Measurements from ENCODE around the gene BPHL. TPM values are rescaled to one million over a fixed set of nuclear protein-coding genes. Genes with fewer than 3 reads are reported as not detected.
A peak's percentile ranks its signal among the peaks of the same experiment; 100 is the strongest.
"Not testable (repeated sequence)": the region's sequence is repeated elsewhere in the genome, so short reads cannot be mapped to it uniquely, and the experiment has no call there.

BPHL gene
- total RNA-seq, 1 donor from 2014 or later = 18.9 TPM

GRCh38 chr6:3124667-3125066, 6.2 kb downstream of the BPHL start:
- DNase-seq = no peak

GRCh38 chr6:3125815-3126214, 7.3 kb downstream of the BPHL start:
- DNase-seq = no peak

- DNase-seq = no peak
Observed at GRCh38 chr6:3128356-3129108, 10.0 kb downstream of the BPHL start.

GRCh38 chr6:3131695-3132094, 13.2 kb downstream of the BPHL start:
- DNase-seq = no peak

GRCh38 chr6:3133515-3133914, 15.0 kb downstream of the BPHL start:
- DNase-seq = no peak

- DNase-seq = no peak
Observed at GRCh38 chr6:3135668-3136291, 17.3 kb downstream of the BPHL start.

GRCh38 chr6:3136292-3137011, 17.9 kb downstream of the BPHL start:
- DNase-seq = no peak

GRCh38 chr6:3137057-3137777, 18.7 kb downstream of the BPHL start:
- peak; percentile 60 for DNase-seq

- DNase-seq = not testable (repeated sequence)
Observed at GRCh38 chr6:3137873-3138272, 19.4 kb downstream of the BPHL start.

- no peak for DNase-seq
Observed at GRCh38 chr6:3138341-3138740, 19.8 kb downstream of the BPHL start.

- no peak for DNase-seq
Observed at GRCh38 chr6:3139090-3139903, 20.8 kb downstream of the BPHL start.

GRCh38 chr6:3140201-3140600, 21.7 kb downstream of the BPHL start:
- no peak for DNase-seq

- no peak for DNase-seq
Observed at GRCh38 chr6:3142536-3142935, 24.0 kb downstream of the BPHL start.

GRCh38 chr6:3143158-3143557, 24.6 kb downstream of the BPHL start:
- no peak for DNase-seq

- DNase-seq = no peak
Observed at GRCh38 chr6:3144571-3144970, 26.1 kb downstream of the BPHL start.

- DNase-seq = no peak
Observed at GRCh38 chr6:3147914-3148757, 29.6 kb downstream of the BPHL start.

GRCh38 chr6:3151691-3152090, 33.2 kb downstream of the BPHL start:
- peak; percentile 29 for DNase-seq

GRCh38 chr6:3152689-3153088, 34.2 kb downstream of the BPHL start:
- no peak for DNase-seq

- not testable (repeated sequence) for DNase-seq
Observed at GRCh38 chr6:3155416-3155815, 36.9 kb downstream of the BPHL start.

- not testable (repeated sequence) for DNase-seq
Observed at GRCh38 chr6:3156184-3157130, 37.9 kb downstream of the BPHL start.
